ENCODE results near the gene RAMACL. TPM values are rescaled to one million over a fixed set of nuclear protein-coding genes. Genes with fewer than 3 reads are reported as not detected.
A peak's percentile ranks its signal among the peaks of the same experiment; 100 is the strongest.

The RAMACL gene
- total RNA-seq, 2 experiments from 2014 or later: 0.30 to 0.41 TPM

- ChIA-PET CTCF (ENCODE audit: unreplicated experiment) (interaction anchor here (0.6 to 0.8 kb wide), 2 partner anchors 39 to 649 kb away, joined by 6 to 7 read pairs; no protein-coding TSS in a partner anchor), POLR2A (interaction anchor here (0.6 to 1.0 kb wide), 4 partner anchors 39 to 167 kb away, joined by 3 to 6 read pairs (median 4); no protein-coding TSS in a partner anchor)
- no peaks in the 10 kb centered on the region for H3K9me2 ChIP-seq (ENCODE audit: insufficient read depth, low read length)
- no peak within 1 kb of the TSS for H3K27ac ChIP-seq (ENCODE audit: low read depth, low read length, poor library complexity, severe bottlenecking)
- DNase-seq (ENCODE audit: low spot score): peak; percentile 98
- BruUV-seq (replicated peaks): no TSS peak
- no peaks in the 10 kb centered on the region for H3K36me3 ChIP-seq (ENCODE audit: insufficient read depth, low read length)
- peak within 1 kb of the TSS; percentile 91 for H3K4me2 ChIP-seq (ENCODE audit: low read length)
- peak within 1 kb of the TSS; percentile 70 for H3K4me3 ChIP-seq (ENCODE audit: low read depth, low read length, poor library complexity, severe bottlenecking)
- H3K4me1 ChIP-seq (ENCODE audit: insufficient read depth, low read length, poor library complexity, severe bottlenecking): peaks cover 6% of the 10 kb centered on the region
- no peaks in the 10 kb centered on the region for H3K9me3 ChIP-seq (ENCODE audit: low read length)
- no peak for TF ChIP-seq EZH2phosphoT487 (IDR thresholded peaks at IDR 0.05; ENCODE audit: borderline replicate concordance, low read depth, low read length)
- H2AFZ ChIP-seq (ENCODE audit: low read length): peak within 1 kb of the TSS; percentile 65; the same call in 1 of the 2 replicates
- H4K20me1 ChIP-seq (ENCODE audit: insufficient read depth, low read length): no peaks in the 10 kb centered on the region
- intact Hi-C loops (cut with micrococcal nuclease; ENCODE audit: unreplicated experiment): loop anchor here (1.0 to 2.0 kb wide), 2 partner anchors 39 to 166 kb away; no protein-coding TSS in a partner anchor
- no peaks in the 10 kb centered on the region for H3K79me2 ChIP-seq (ENCODE audit: insufficient read depth, low read depth, low read length)
These were observed 40.8 kb upstream of the RAMACL start, which contains the start of gene RPS6KA2 for GRCh38 chr6:166627033-166627874. RPS6KA2 (minus strand) TSS chr6:166627251; CDS start chr6:166627019, 232 bp downstream.

- no peak overlapping the region for H3K27ac ChIP-seq (ENCODE audit: low read depth, low read length, poor library complexity, severe bottlenecking)
- H2AFZ ChIP-seq (ENCODE audit: low read length): no peak overlapping the region
- H4K20me1 ChIP-seq (ENCODE audit: insufficient read depth, low read length): no peaks in the 10 kb centered on the region
- no TSS peak for BruUV-seq (replicated peaks)
- H3K4me1 ChIP-seq (ENCODE audit: insufficient read depth, low read length, poor library complexity, severe bottlenecking): peaks cover 6% of the 10 kb centered on the region
- POLR2A ChIA-PET: no interaction called here
- H3K4me3 ChIP-seq (ENCODE audit: low read depth, low read length, poor library complexity, severe bottlenecking): peak overlapping the region; percentile 59
- peak overlapping the region; percentile 62 for H3K4me2 ChIP-seq (ENCODE audit: low read length)
- H3K79me2 ChIP-seq (ENCODE audit: insufficient read depth, low read depth, low read length): no peaks in the 10 kb centered on the region
- no peaks in the 10 kb centered on the region for H3K9me2 ChIP-seq (ENCODE audit: insufficient read depth, low read length)
- DNase-seq (ENCODE audit: low spot score): no peak
- CTCF ChIA-PET (ENCODE audit: unreplicated experiment): no interaction called here
- intact Hi-C loops (cut with micrococcal nuclease; ENCODE audit: unreplicated experiment): loop anchor here (1.0 to 2.0 kb wide), 2 partner anchors 38 to 166 kb away; no protein-coding TSS in a partner anchor
- H3K9me3 ChIP-seq (ENCODE audit: low read length): no peaks in the 10 kb centered on the region
- TF ChIP-seq CTCF (conservative IDR thresholded peaks at IDR 0.05; ENCODE audit: low read length): no peak
- TF ChIP-seq EZH2phosphoT487 (IDR thresholded peaks at IDR 0.05; ENCODE audit: borderline replicate concordance, low read depth, low read length): no peak
- no peaks in the 10 kb centered on the region for H3K36me3 ChIP-seq (ENCODE audit: insufficient read depth, low read length)
These were observed 39.9 kb upstream of the RAMACL start for GRCh38 chr6:166626177-166627032.

GRCh38 chr6:166625356-166625755 is 38.9 kb upstream of the RAMACL start:
- Histone ChIP-seq H3K79me2 (ENCODE audit: insufficient read depth, low read depth, low read length) (no peaks in the 10 kb centered on the region), H3K36me3 (ENCODE audit: insufficient read depth, low read length) (no peaks in the 10 kb centered on the region), H3K9me2 (ENCODE audit: insufficient read depth, low read length) (no peaks in the 10 kb centered on the region), H3K4me1 (ENCODE audit: insufficient read depth, low read length, poor library complexity, severe bottlenecking) (peaks cover 6% of the 10 kb centered on the region), H4K20me1 (ENCODE audit: insufficient read depth, low read length) (no peaks in the 10 kb centered on the region), H3K27ac (ENCODE audit: low read depth, low read length, poor library complexity, severe bottlenecking) (no peak overlapping the region), H2AFZ (ENCODE audit: low read length) (no peak overlapping the region), H3K4me3 (ENCODE audit: low read depth, low read length, poor library complexity, severe bottlenecking) (no peak overlapping the region), H3K4me2 (ENCODE audit: low read length) (no peak overlapping the region), H3K9me3 (ENCODE audit: low read length) (no peaks in the 10 kb centered on the region)
- intact Hi-C loops (cut with micrococcal nuclease; ENCODE audit: unreplicated experiment): no loop called here
- CTCF ChIA-PET (ENCODE audit: unreplicated experiment): no interaction called here
- POLR2A ChIA-PET: no interaction called here
- DNase-seq (ENCODE audit: low spot score): no peak
- no TSS peak for BruUV-seq (replicated peaks)
- TF ChIP-seq EZH2phosphoT487 (IDR thresholded peaks at IDR 0.05; ENCODE audit: borderline replicate concordance, low read depth, low read length) (no peak), CTCF (conservative IDR thresholded peaks at IDR 0.05; ENCODE audit: low read length) (no peak)
